ENCODE measurements around the gene PLCD3. TPM values are rescaled to one million over a fixed set of nuclear protein-coding genes. Genes with fewer than 3 reads are reported as not detected.

PLCD3 gene
- total and polyA plus RNA-seq, 2 of the 8 experiments (the other 6 are each of a cell fraction or from before 2014, with no cell fraction given): 26.5 to 48.1 TPM

DNA sequence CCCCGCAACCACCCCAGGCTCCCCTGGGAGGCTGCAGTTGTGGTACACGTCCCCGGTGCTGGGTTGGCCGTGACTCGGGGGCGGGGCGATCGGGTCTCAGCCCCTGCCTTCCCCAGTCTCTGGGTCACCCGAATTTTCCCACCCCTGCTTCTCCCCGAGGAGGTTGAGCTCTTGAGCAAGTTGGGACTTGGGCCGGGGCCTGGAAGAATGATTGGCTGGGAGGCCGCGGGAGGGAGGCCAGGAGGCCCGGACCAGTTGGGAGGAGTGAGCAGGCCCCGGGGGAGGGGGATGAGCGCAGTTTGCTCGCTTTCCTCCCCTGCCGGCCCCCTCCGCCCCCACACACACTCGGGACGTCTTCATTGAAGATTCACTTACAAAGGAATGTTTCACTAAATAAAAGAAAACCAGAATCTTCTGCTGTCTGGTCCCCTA, 11.5 kb upstream of the PLCD3 start:
- Histone ChIP-seq H4K5ac (ENCODE audit: insufficient read length, low read depth, low read length) (no peak overlapping the region), H3K9me3 (ENCODE audit: insufficient read depth in 2 of 2, low read depth in 1 of 2, low read length in 1 of 2) (no peaks in the 10 kb centered on the region), H3K27me3 (replicated peaks in 1 of 4; ENCODE audit: control insufficient read depth in 3 of 4, extremely low read depth in 1 of 4, insufficient read depth in 3 of 4, low read length in 3 of 4) (no peaks in the 10 kb centered on the region), H2BK12ac (ENCODE audit: low read depth, low read length) (0 out of 2 replicates have a peak overlapping the region, but pooled peaks have one; percentile 27), H3K18ac (ENCODE audit: extremely low read depth, low read length) (peak overlapping the region; percentile 78), H2BK20ac (ENCODE audit: low read length) (no peak overlapping the region), H3K27ac (ENCODE audit: low read depth, low read length) (peak overlapping the region; percentile 1; the same call in 1 of the 2 replicates), H4K91ac (replicated peaks; ENCODE audit: insufficient read length, low read length) (peak overlapping the region; percentile 61), H2BK5ac (ENCODE audit: low read depth, low read length) (peak overlapping the region; percentile 66; the same call in 1 of the 2 replicates), H2AFZ (ENCODE audit: low read length) (no peak overlapping the region), H3K9ac (replicated peaks in 1 of 4; ENCODE audit: extremely low read depth in 1 of 4, low read depth in 3 of 4, low read length in 3 of 4) (no peak overlapping the region), H3K14ac (ENCODE audit: insufficient read length) (no peak overlapping the region), H3K36me3 (ENCODE audit: control insufficient read depth in 2 of 4, insufficient read depth in 4 of 4, low read length in 3 of 4) (no peaks in the 10 kb centered on the region), H3K79me2 (ENCODE audit: control insufficient read depth in 1 of 2, insufficient read depth in 2 of 2, low read length in 2 of 2) (no peaks in the 10 kb centered on the region), H3K4ac (replicated peaks; ENCODE audit: insufficient read length, low read depth, low read length) (no peak overlapping the region), H2AK5ac (ENCODE audit: low read depth, low read length) (no peak overlapping the region), H3K56ac (replicated peaks; ENCODE audit: insufficient read length, low read depth, low read length) (no peak overlapping the region), H3K23me2 (ENCODE audit: low read depth, low read length) (peaks cover 15% of the 10 kb centered on the region; the same call in 1 of the 2 replicates), H2BK15ac (ENCODE audit: low read length) (no peak overlapping the region; the same call in 1 of the 2 replicates), H4K20me1 (replicated peaks in 1 of 2; ENCODE audit: control insufficient read depth in 1 of 2, insufficient read depth in 2 of 2, low read length in 2 of 2) (no peaks in the 10 kb centered on the region), H3K4me1 (replicated peaks in 1 of 4; ENCODE audit: control insufficient read depth in 3 of 4, insufficient read depth in 4 of 4, low read length in 3 of 4) (peaks cover 3 to 23% (median 19%) of the 10 kb centered on the region in 4 experiments), H4K8ac (ENCODE audit: extremely low read depth, insufficient read depth, low read length) (no peak overlapping the region), H3K4me3 (ENCODE audit: extremely low read depth in 1 of 4, insufficient read depth in 2 of 4, low read depth in 3 of 4, low read length in 4 of 4) (peak overlapping the region; percentile 34 to 69 (median 52)), H2BK120ac (replicated peaks; ENCODE audit: low read depth, low read length) (no peak overlapping the region), H3K4me2 (ENCODE audit: insufficient read depth in 1 of 2, low read depth in 2 of 2, low read length in 2 of 2) (peak overlapping the region; percentile 81), H3K23ac (ENCODE audit: insufficient read length) (no peak overlapping the region), H3K79me1 (ENCODE audit: low read depth, low read length) (no peaks in the 10 kb centered on the region)
- no peak for FAIRE-seq
- no peak for DNase-seq (ENCODE audit: low read depth in 1 of 2, low spot score in 2 of 2)
- POLR2A ChIA-PET (ENCODE audit: partially characterized antibody): interaction anchor here (0.6 to 20.3 kb wide), 3 partner anchors 8 to 23 kb away, joined by 3 to 1076 read pairs (median 4); partner anchors contain the start of genes ACBD4 and HEXIM2
- CTCF ChIA-PET (ENCODE audit: partially characterized antibody): interaction anchor here (0.5 to 3.6 kb wide), 7 partner anchors 9 to 87 kb away, joined by 3 to 29 read pairs (median 4); partner anchors contain the start of gene ACBD4
- WGBS, 2 experiments (ENCODE audit: extremely low coverage in 1 of 2, insufficient coverage in 1 of 2, insufficient read length in 1 of 2, insufficient replicate concordance in 2 of 2, low coverage in 1 of 2, low lambda C conversion rate in 2 of 2, missing lambda C conversion rate in 1 of 2): 7% methylated on average over 19 of the region's 21 CpGs; no CpG with 5 or more reads in 1 of the 2 experiments
- TF ChIP-seq SIN3A (conservative IDR thresholded peaks at IDR 0.05 in 1 of 2, IDR thresholded peaks at IDR 0.05 in 1 of 2; ENCODE audit: low read depth in 1 of 2, low read length in 2 of 2) (0 out of 4 replicates have a peak, but pooled peaks of 1 of the 2 experiments have one; percentile 2), TCF12 (IDR thresholded peaks at IDR 0.05; ENCODE audit: low read depth, low read length) (no peak), JUND (IDR thresholded peaks at IDR 0.05; ENCODE audit: low read length) (no peak), POLR2A (IDR thresholded peaks at IDR 0.05; ENCODE audit: control extremely low read depth in 1 of 2, low read depth in 2 of 2, low read length in 2 of 2) (no peak), SUZ12 (IDR thresholded peaks at IDR 0.05; ENCODE audit: low read length) (no peak), RXRA (IDR thresholded peaks at IDR 0.05; ENCODE audit: insufficient read depth, low read depth, low read length) (no peak), EP300 (IDR thresholded peaks at IDR 0.05; ENCODE audit: borderline replicate concordance in 1 of 2, low read depth in 2 of 2, low read length in 2 of 2) (no peak), SIX5 (IDR thresholded peaks at IDR 0.05; ENCODE audit: low read depth, low read length) (no peak), CEBPB (IDR thresholded peaks at IDR 0.05; ENCODE audit: low read depth, low read length) (no peak), RFX5 (IDR thresholded peaks at IDR 0.05; ENCODE audit: borderline replicate concordance, low read depth, low read length) (no peak)
- TF ChIP-seq, protein P1, sequence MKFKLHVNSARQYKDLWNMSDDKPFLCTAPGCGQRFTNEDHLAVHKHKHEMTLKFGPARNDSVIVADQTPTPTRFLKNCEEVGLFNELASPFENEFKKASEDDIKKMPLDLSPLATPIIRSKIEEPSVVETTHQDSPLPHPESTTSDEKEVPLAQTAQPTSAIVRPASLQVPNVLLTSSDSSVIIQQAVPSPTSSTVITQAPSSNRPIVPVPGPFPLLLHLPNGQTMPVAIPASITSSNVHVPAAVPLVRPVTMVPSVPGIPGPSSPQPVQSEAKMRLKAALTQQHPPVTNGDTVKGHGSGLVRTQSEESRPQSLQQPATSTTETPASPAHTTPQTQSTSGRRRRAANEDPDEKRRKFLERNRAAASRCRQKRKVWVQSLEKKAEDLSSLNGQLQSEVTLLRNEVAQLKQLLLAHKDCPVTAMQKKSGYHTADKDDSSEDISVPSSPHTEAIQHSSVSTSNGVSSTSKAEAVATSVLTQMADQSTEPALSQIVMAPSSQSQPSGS (IDR thresholded peaks at IDR 0.05; ENCODE audit: low read length): no peak
